Prostate gland (tissue), 2 donors: ENCODE results near the gene GRIK3.

ENCODE experiments used
- POLR2A ChIP-seq: fragments of 450-650 bp; IDR thresholded peaks from one replicate; pipeline ENCODE4 v1.6.1; 2016; ENCODE audit warnings: antibody characterized with exemption, mild to moderate bottlenecking
- TF ChIP-seq, protein P1 (sequence below), 4 experiments: fragments of 200-600 bp in 2 of 4; fragments of 450-650 bp in 2 of 4; sonication (generic) in 2 of 4; IDR thresholded peaks; 1 replicate in 3 of 4; 2 replicates in 1 of 4; pipeline ENCODE4 v1.5.1; 2016 to 2019; ENCODE audit warnings: antibody characterized with exemption in 4 of 4, mild to moderate bottlenecking in 2 of 4, moderate library complexity in 2 of 4

DNA sequence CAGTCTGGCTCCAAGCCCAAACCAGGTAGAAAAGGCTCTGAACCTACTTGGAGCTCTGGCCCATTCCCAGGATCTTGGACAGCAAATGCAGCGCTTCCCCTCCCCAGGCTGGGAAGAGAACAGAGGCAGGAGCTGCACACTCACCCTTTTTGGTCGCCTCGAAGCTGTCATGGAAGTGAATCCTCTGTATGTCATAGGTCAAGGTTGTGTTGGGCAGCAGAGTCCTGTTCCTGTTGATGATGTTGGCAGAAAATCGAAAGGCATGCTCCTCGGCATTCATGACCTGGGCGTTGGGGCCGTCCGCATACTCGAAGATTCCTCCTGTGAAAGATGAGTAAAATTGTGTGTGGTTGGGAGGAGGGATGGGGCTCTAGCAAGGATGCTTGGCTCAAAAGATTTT lies 143.5 kb downstream of the GRIK3 start:
- TF ChIP-seq POLR2A: no peak
- TF ChIP-seq, protein P1, sequence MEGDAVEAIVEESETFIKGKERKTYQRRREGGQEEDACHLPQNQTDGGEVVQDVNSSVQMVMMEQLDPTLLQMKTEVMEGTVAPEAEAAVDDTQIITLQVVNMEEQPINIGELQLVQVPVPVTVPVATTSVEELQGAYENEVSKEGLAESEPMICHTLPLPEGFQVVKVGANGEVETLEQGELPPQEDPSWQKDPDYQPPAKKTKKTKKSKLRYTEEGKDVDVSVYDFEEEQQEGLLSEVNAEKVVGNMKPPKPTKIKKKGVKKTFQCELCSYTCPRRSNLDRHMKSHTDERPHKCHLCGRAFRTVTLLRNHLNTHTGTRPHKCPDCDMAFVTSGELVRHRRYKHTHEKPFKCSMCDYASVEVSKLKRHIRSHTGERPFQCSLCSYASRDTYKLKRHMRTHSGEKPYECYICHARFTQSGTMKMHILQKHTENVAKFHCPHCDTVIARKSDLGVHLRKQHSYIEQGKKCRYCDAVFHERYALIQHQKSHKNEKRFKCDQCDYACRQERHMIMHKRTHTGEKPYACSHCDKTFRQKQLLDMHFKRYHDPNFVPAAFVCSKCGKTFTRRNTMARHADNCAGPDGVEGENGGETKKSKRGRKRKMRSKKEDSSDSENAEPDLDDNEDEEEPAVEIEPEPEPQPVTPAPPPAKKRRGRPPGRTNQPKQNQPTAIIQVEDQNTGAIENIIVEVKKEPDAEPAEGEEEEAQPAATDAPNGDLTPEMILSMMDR (IDR thresholded peaks at IDR 0.05): no peak
